HEK293 (cell line): Measurements from ENCODE around the gene TAMALIN.

Experiments
- CTCF ChIA-PET: fragments of 350-600 bp; formaldehyde crosslinking; extraction: SDS; loops from one replicate; lab custom pipeline; 2021; ENCODE audit warnings: antibody characterized with exemption; lab: Yijun Ruan, JAX
- POLR2A ChIA-PET: fragments of 300-600 bp; formaldehyde crosslinking; extraction: SDS; loops from one replicate; lab custom pipeline; 2020; ENCODE audit warnings: antibody characterized with exemption, inconsistent platforms; lab: Yijun Ruan, JAX
- H3K27ac ChIP-seq: fragments of 200-500 bp; sonication (Bioruptor generic); 2 replicates; pipeline ENCODE4 v1.5.1; 2014; ENCODE audit warnings: low read depth, low read length, control low read depth, inconsistent platforms; ENCODE audit errors: extremely low read depth
- H3K36me3 ChIP-seq, 2 experiments: fragments of 200-500 bp in 1 of 2; sonication (Bioruptor generic) in 1 of 2; 1 replicate in 1 of 2; 2 replicates in 1 of 2; pipeline ENCODE4 v1.5.1; 2014 to 2017; ENCODE audit warnings: inconsistent platforms in 2 of 2, low read length in 2 of 2; ENCODE audit not compliant: control insufficient read depth in 2 of 2, insufficient read depth in 1 of 2
- H3K4me1 ChIP-seq: fragments of 200-500 bp; sonication (Bioruptor generic); 2 replicates; pipeline ENCODE4 v1.5.1; 2014; ENCODE audit warnings: mild to moderate bottlenecking, low read length, inconsistent platforms; ENCODE audit not compliant: control insufficient read depth, insufficient read depth
- H3K4me3 ChIP-seq: 2 replicates; pipeline ENCODE4 v1.5.1; 2011; ENCODE audit warnings: low read depth, mild to moderate bottlenecking, control low read depth, low read length, moderate library complexity
- H3K9me3 ChIP-seq: fragments of 200-500 bp; sonication (Bioruptor generic); 2 replicates; pipeline ENCODE4 v1.5.1; 2014; ENCODE audit warnings: low read depth, low read length, inconsistent platforms; ENCODE audit not compliant: control insufficient read depth, insufficient read depth
- GLIS2 ChIP-seq: fragments of 450-650 bp; formaldehyde crosslinking; IDR thresholded peaks from 2 replicates; pipeline ENCODE4 v1.5.1; 2016; ENCODE audit warnings: missing biosample characterization, missing genetic modification characterization
- YY2 ChIP-seq: fragments of 450-650 bp; formaldehyde crosslinking; IDR thresholded peaks from 2 replicates; pipeline ENCODE4 v1.5.1; 2016; ENCODE audit warnings: missing biosample characterization, missing genetic modification characterization
- ZBTB48 ChIP-seq: fragments of 450-650 bp; formaldehyde crosslinking; IDR thresholded peaks from 2 replicates; pipeline ENCODE4 v1.5.1; 2016; ENCODE audit warnings: missing biosample characterization, missing genetic modification characterization
- ZBTB8A ChIP-seq: fragments of 450-650 bp; formaldehyde crosslinking; IDR thresholded peaks from 2 replicates; pipeline ENCODE4 v1.5.1; 2016; ENCODE audit warnings: missing biosample characterization, missing genetic modification characterization
- ZFP3 ChIP-seq: fragments of 450-650 bp; formaldehyde crosslinking; IDR thresholded peaks from 2 replicates; pipeline ENCODE4 v1.5.1; 2016; ENCODE audit warnings: low read depth, missing biosample characterization, missing genetic modification characterization
- ZFP41 ChIP-seq: fragments of 450-650 bp; formaldehyde crosslinking; IDR thresholded peaks from 2 replicates; pipeline ENCODE4 v1.5.1; 2016; ENCODE audit warnings: missing biosample characterization, missing genetic modification characterization, borderline replicate concordance
- ZNF146 ChIP-seq: fragments of 450-650 bp; formaldehyde crosslinking; IDR thresholded peaks from 2 replicates; pipeline ENCODE4 v1.5.1; 2016; ENCODE audit warnings: missing biosample characterization, missing genetic modification characterization
- ZNF16 ChIP-seq: fragments of 450-650 bp; formaldehyde crosslinking; IDR thresholded peaks from 2 replicates; pipeline ENCODE4 v1.5.1; 2016; ENCODE audit warnings: low read depth, missing biosample characterization, missing genetic modification characterization
- ZNF214 ChIP-seq: fragments of 450-650 bp; formaldehyde crosslinking; IDR thresholded peaks from 2 replicates; pipeline ENCODE4 v1.5.1; 2017; ENCODE audit warnings: missing biosample characterization, mild to moderate bottlenecking, missing genetic modification characterization, borderline replicate concordance
- ZNF354C ChIP-seq: fragments of 450-650 bp; formaldehyde crosslinking; IDR thresholded peaks from 2 replicates; pipeline ENCODE4 v1.5.1; 2016; ENCODE audit warnings: missing biosample characterization, missing genetic modification characterization, low read depth, borderline replicate concordance
- ZNF585B ChIP-seq: fragments of 450-650 bp; formaldehyde crosslinking; IDR thresholded peaks from 2 replicates; pipeline ENCODE4 v1.5.1; 2016; ENCODE audit warnings: missing biosample characterization, missing genetic modification characterization
- ZNF660 ChIP-seq: fragments of 450-650 bp; IDR thresholded peaks from 2 replicates; pipeline ENCODE4 v1.5.1; 2018; ENCODE audit warnings: missing biosample characterization, mild to moderate bottlenecking, missing genetic modification characterization
- TF ChIP-seq, protein P1 (sequence below): fragments of 450-650 bp; formaldehyde crosslinking; IDR thresholded peaks from 2 replicates; pipeline ENCODE4 v1.5.1; 2017; ENCODE audit warnings: missing biosample characterization, missing genetic modification characterization
- TF ChIP-seq, protein P2 (sequence below): fragments of 450-650 bp; formaldehyde crosslinking; IDR thresholded peaks from 2 replicates; pipeline ENCODE4 v1.5.1; 2017; ENCODE audit warnings: missing biosample characterization, mild to moderate bottlenecking, missing genetic modification characterization, moderate library complexity
- TF ChIP-seq, protein P3 (sequence below): fragments of 450-650 bp; formaldehyde crosslinking; IDR thresholded peaks from 2 replicates; pipeline ENCODE4 v1.5.1; 2016; ENCODE audit warnings: missing biosample characterization, missing genetic modification characterization

The TAMALIN gene

DNA sequence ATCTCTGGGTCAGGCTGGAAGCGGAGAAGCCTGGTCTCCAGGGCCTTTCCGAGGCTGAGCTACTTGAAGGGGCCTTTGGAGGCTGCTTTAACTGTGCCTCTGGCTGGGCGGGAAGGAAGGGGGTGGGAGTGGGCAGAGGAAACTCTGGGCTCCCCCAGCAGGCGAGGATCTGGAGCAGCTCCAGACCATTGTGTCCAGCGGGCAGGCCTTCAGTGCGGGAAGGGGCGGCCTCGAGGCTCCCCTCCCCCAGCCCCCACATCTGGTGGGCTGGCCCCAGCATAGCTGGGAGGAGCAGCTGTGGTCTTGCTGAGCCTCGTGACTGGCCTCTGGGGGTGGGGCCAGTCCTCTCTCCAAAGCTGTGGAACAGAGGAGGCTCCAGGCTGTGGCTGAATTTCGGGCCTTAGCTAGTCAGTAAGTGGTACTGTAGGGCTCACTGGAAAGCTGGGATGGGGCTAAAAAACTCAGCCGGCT, 3.4 kb downstream of the TAMALIN start (continued):
- TF ChIP-seq ZNF585B: no peak
- no peak for TF ChIP-seq ZNF354C (tag by site-specific recombination)
- peak; percentile 7; the same call in 1 of the 2 replicates for TF ChIP-seq ZBTB8A (tag by site-specific recombination)
- TF ChIP-seq, protein P1, sequence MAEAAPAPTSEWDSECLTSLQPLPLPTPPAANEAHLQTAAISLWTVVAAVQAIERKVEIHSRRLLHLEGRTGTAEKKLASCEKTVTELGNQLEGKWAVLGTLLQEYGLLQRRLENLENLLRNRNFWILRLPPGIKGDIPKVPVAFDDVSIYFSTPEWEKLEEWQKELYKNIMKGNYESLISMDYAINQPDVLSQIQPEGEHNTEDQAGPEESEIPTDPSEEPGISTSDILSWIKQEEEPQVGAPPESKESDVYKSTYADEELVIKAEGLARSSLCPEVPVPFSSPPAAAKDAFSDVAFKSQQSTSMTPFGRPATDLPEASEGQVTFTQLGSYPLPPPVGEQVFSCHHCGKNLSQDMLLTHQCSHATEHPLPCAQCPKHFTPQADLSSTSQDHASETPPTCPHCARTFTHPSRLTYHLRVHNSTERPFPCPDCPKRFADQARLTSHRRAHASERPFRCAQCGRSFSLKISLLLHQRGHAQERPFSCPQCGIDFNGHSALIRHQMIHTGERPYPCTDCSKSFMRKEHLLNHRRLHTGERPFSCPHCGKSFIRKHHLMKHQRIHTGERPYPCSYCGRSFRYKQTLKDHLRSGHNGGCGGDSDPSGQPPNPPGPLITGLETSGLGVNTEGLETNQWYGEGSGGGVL (tag by site-specific recombination): peak; percentile 54
- no peak for TF ChIP-seq ZNF214 (tag by site-specific recombination)

DNA sequence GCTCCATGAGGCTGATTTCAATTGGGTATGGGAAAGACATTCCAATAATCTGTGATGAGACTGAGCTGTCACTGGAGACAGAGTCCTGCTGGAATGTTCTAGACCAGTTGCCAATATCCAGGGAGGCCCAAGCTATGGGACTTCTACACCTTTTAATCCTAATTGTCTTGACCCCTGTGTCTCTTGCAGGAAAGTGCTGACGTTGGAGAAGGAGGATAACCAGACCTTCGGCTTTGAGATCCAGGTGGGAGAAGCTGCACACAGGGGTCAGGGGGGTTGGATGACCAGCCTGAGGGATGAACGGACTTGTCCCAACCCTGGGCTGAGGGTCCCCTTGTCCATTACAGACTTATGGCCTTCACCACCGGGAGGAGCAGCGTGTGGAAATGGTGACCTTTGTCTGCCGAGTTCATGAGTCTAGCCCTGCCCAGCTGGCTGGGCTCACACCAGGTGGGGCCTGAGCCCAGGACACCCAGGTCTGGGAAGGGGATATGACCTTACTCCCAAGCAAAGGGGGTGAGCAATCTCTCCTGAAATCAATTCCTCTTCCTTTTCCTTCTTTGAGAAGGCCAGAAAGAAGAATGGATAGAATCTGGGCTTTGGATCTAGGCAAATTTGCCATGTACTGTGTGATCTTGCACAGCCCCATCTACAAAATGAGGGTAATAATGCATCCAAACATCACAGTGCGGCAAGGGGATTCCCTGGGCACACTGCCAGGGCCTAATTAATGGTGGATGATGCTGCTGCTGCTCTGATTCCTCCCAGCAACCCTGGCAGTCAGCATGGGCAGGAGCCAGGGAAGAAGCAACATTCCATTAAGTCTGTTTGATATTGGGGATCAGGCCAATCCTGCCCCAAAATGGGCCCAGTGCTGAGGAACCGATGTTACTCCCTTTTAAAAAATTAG, 4.2 kb downstream of the TAMALIN start:
- Histone ChIP-seq H3K4me3 (no peak overlapping the region), H3K27ac (no peak overlapping the region), H3K9me3 (no peaks in the 10 kb centered on the region), H3K36me3 (peaks cover 0 to 25% of the 10 kb centered on the region in 2 experiments; a peak in 1 of 3 replicates), H3K4me1 (peaks cover 12% of the 10 kb centered on the region; the same call in 1 of the 2 replicates)
- CTCF ChIA-PET: interaction anchor here (0.8 to 9.6 kb wide), 8 partner anchors 9 to 874 kb away, joined by 3 to 291 read pairs (median 5); no protein-coding TSS in a partner anchor
- POLR2A ChIA-PET: interaction anchor here (1.8 kb wide), 1 partner anchor 59 kb away, joined by 4 read pairs; the partner anchor contains the start of gene ATG101
- peak; percentile 69; the same call in 1 of the 2 replicates for TF ChIP-seq ZBTB48 (tag by site-specific recombination)
- TF ChIP-seq, protein P2, sequence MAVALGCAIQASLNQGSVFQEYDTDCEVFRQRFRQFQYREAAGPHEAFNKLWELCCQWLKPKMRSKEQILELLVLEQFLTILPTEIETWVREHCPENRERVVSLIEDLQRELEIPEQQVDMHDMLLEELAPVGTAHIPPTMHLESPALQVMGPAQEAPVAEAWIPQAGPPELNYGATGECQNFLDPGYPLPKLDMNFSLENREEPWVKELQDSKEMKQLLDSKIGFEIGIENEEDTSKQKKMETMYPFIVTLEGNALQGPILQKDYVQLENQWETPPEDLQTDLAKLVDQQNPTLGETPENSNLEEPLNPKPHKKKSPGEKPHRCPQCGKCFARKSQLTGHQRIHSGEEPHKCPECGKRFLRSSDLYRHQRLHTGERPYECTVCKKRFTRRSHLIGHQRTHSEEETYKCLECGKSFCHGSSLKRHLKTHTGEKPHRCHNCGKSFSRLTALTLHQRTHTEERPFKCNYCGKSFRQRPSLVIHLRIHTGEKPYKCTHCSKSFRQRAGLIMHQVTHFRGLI (tag by site-specific recombination): 0 out of 2 replicates have a peak, but pooled peaks have one; percentile 34
- peak; percentile 29; the same call in 1 of the 2 replicates for TF ChIP-seq GLIS2
- TF ChIP-seq ZFP3 (tag by site-specific recombination): no peak
- 0 out of 2 replicates have a peak, but pooled peaks have one; percentile 42 for TF ChIP-seq ZNF660
- no peak for TF ChIP-seq ZNF16 (tag by site-specific recombination)

DNA sequence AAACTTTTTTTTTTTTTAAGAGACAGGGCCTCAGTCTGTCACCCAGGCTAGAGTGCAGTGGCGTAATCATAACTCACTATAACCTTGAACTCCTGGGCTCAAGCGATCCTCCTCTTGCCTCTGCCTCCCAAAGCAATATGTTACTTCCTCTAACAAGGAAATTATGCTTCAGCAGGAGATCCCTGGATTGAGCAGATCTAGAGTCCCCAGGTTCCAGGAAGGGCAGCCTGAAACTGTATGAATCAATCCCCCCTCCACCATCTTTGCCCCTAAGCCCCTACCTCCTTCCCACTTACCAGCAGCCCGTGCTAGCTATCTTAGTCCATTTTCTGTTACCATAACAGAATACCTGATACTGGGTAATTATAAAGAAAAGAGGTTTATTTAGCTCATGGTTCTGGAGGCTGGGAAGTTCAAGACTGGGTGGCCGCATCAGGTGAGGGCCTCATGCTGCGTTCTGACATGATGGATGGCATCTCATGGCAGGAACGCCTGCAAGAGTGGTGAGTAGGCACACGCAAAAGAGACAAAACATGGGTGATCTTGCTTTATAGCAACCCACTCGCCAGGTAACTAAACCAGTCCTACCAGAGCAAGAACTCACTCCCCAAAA, 5.0 kb downstream of the TAMALIN start:
- H3K36me3 ChIP-seq: peaks cover 0 to 25% of the 10 kb centered on the region in 2 experiments; a peak in 1 of 3 replicates
- ChIA-PET POLR2A (no interaction called here), CTCF (interaction anchor here (0.7 to 1.3 kb wide), 4 partner anchors 14 to 114 kb away, joined by 3 to 6 read pairs (median 3); no protein-coding TSS in a partner anchor)
- H3K27ac ChIP-seq: no peak overlapping the region
- H3K4me1 ChIP-seq: peaks cover 10% of the 10 kb centered on the region; the same call in 1 of the 2 replicates
- H3K4me3 ChIP-seq: no peak overlapping the region
- TF ChIP-seq ZNF146 (tag by site-specific recombination) (no peak), ZBTB48 (tag by site-specific recombination) (no peak), YY2 (tag by site-specific recombination) (no peak), ZFP41 (tag by site-specific recombination) (no peak), ZNF660 (0 out of 2 replicates have a peak, but pooled peaks have one; percentile 2)
- TF ChIP-seq, protein P3, sequence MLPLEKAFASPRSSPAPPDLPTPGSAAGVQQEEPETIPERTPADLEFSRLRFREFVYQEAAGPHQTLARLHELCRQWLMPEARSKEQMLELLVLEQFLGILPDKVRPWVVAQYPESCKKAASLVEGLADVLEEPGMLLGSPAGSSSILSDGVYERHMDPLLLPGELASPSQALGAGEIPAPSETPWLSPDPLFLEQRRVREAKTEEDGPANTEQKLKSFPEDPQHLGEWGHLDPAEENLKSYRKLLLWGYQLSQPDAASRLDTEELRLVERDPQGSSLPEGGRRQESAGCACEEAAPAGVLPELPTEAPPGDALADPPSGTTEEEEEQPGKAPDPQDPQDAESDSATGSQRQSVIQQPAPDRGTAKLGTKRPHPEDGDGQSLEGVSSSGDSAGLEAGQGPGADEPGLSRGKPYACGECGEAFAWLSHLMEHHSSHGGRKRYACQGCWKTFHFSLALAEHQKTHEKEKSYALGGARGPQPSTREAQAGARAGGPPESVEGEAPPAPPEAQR (tag by site-specific recombination): no peak
- no peaks in the 10 kb centered on the region for H3K9me3 ChIP-seq
